Immature natural killer cell (primary cell): ENCODE data around the gene TEN1. TPM values are rescaled to one million over a fixed set of nuclear protein-coding genes. Genes with fewer than 3 reads are reported as not detected.
"Not testable (repeated sequence)": the region's sequence is repeated elsewhere in the genome, so short reads cannot be mapped to it uniquely, and the experiment has no call there.

Source experiments
- DNase-seq, 3 donors: peaks; one replicate each; pipeline ENCODE4 v3.0.0; 2022; ENCODE audit warnings: mixed read lengths in 1 of 3
- H3K27ac Mint-ChIP-seq, 6 donors: one replicate each; pipeline ENCODE4 v1.8.0; 2020; ENCODE audit warnings: mixed read lengths in 6 of 6, mild to moderate bottlenecking in 5 of 6, inconsistent platforms in 4 of 6, moderate library complexity in 3 of 6
- H3K27me3 Mint-ChIP-seq, 3 donors: one replicate each; pipeline ENCODE4 v1.8.0; 2020 to 2021; ENCODE audit warnings: low read depth in 3 of 3, mild to moderate bottlenecking in 3 of 3, mixed read lengths in 3 of 3, moderate library complexity in 3 of 3, inconsistent platforms in 1 of 3
- H3K36me3 Mint-ChIP-seq, 3 donors: one replicate each; pipeline ENCODE4 v1.8.0; 2020; ENCODE audit warnings: mixed read lengths in 3 of 3, inconsistent platforms in 2 of 3, mild to moderate bottlenecking in 2 of 3
- H3K4me1 Mint-ChIP-seq, 2 donors: one replicate each; pipeline ENCODE4 v1.8.0; 2020; ENCODE audit warnings: inconsistent platforms in 2 of 2, mild to moderate bottlenecking in 2 of 2, mixed read lengths in 2 of 2, moderate library complexity in 1 of 2
- H3K4me3 Mint-ChIP-seq, 5 donors: one replicate each; pipeline ENCODE4 v1.8.0; 2020; ENCODE audit warnings: mild to moderate bottlenecking in 5 of 5, mixed read lengths in 5 of 5, inconsistent platforms in 3 of 5, moderate library complexity in 3 of 5
- H3K9me3 Mint-ChIP-seq, 6 donors: one replicate each; pipeline ENCODE4 v1.8.0; 2020; ENCODE audit warnings: mild to moderate bottlenecking in 6 of 6, mixed read lengths in 6 of 6, inconsistent platforms in 4 of 6, moderate library complexity in 3 of 6
- polyA plus RNA-seq, 3 donors: library from polyadenylated mRNA; unstranded; fragments of 300-500 nt; fragmentation: Illumina TruSeq; gene quantifications; one replicate each; pipeline ENCODE4 v1.2.3, GENCODE V29; 2021

TEN1 gene
- polyA plus RNA-seq, 3 donors from 2014 or later: 40.2 to 53.0 (median 43.7) TPM

GRCh38 chr17:75959051-75959838, 19.8 kb upstream of the TEN1 start:
- H3K4me3 Mint-ChIP-seq: no peak overlapping the region
- H3K27me3 Mint-ChIP-seq: no peaks in the 10 kb centered on the region
- peaks cover 4 to 9% of the 10 kb centered on the region in 2 donors for H3K4me1 Mint-ChIP-seq
- no peak for DNase-seq
- no peak overlapping the region for H3K27ac Mint-ChIP-seq
- H3K9me3 Mint-ChIP-seq: no peaks in the 10 kb centered on the region
- H3K36me3 Mint-ChIP-seq: peaks cover 4 to 12% (median 11%) of the 10 kb centered on the region in 3 donors

GRCh38 chr17:75959839-75960511, 19.1 kb upstream of the TEN1 start:
- no peak for DNase-seq
- H3K36me3 Mint-ChIP-seq: peaks cover 4 to 15% (median 12%) of the 10 kb centered on the region in 3 donors
- no peak overlapping the region for H3K27ac Mint-ChIP-seq
- no peak overlapping the region for H3K4me3 Mint-ChIP-seq
- H3K9me3 Mint-ChIP-seq: no peaks in the 10 kb centered on the region
- H3K27me3 Mint-ChIP-seq: no peaks in the 10 kb centered on the region
- peaks cover 4 to 9% of the 10 kb centered on the region in 2 donors for H3K4me1 Mint-ChIP-seq

- Mint-ChIP-seq H3K36me3 (peaks cover 4 to 9% (median 4%) of the 10 kb centered on the region in 3 donors), H3K27me3 (no peaks in the 10 kb centered on the region), H3K9me3 (no peaks in the 10 kb centered on the region), H3K4me3 (no peak overlapping the region), H3K27ac (no peak overlapping the region), H3K4me1 (peaks cover 4 to 15% of the 10 kb centered on the region in 2 donors)
- DNase-seq: no peak
Observed at GRCh38 chr17:75965468-75965867, 13.6 kb upstream of the TEN1 start.

GRCh38 chr17:75969044-75969443, 10.0 kb upstream of the TEN1 start:
- not testable (repeated sequence) for H3K4me3 Mint-ChIP-seq

GRCh38 chr17:75970011-75970523, 9.0 kb upstream of the TEN1 start:
- DNase-seq: no peak
- no peaks in the 10 kb centered on the region for H3K9me3 Mint-ChIP-seq
- peaks cover 4 to 19% (median 9%) of the 10 kb centered on the region in 3 donors for H3K36me3 Mint-ChIP-seq
- no peak overlapping the region for H3K4me3 Mint-ChIP-seq
- no peaks in the 10 kb centered on the region for H3K27me3 Mint-ChIP-seq
- peak overlapping the region in 1 of 6 donors; percentile 20 for H3K27ac Mint-ChIP-seq
- H3K4me1 Mint-ChIP-seq: peaks cover 3 to 17% of the 10 kb centered on the region in 2 donors

More at GRCh38 chr17:75969044-75969443, 10.0 kb upstream of the TEN1 start:
- Mint-ChIP-seq H3K36me3 (peaks cover 4 to 19% (median 9%) of the 10 kb centered on the region in 3 donors), H3K4me1 (peaks cover 3 to 17% of the 10 kb centered on the region in 2 donors)
- DNase-seq, H3K27ac Mint-ChIP-seq, H3K9me3 Mint-ChIP-seq, H3K27me3 Mint-ChIP-seq: not testable (repeated sequence)

- Mint-ChIP-seq H3K4me3 (no peak overlapping the region), H3K9me3 (no peaks in the 10 kb centered on the region), H3K36me3 (peaks cover 4 to 19% (median 9%) of the 10 kb centered on the region in 3 donors), H3K27me3 (no peaks in the 10 kb centered on the region), H3K4me1 (peaks cover 3 to 20% of the 10 kb centered on the region in 2 donors), H3K27ac (no peak overlapping the region)
- no peak for DNase-seq
Observed at GRCh38 chr17:75970626-75971025, 8.4 kb upstream of the TEN1 start.

- Mint-ChIP-seq H3K36me3 (peaks cover 2 to 22% (median 4%) of the 10 kb centered on the region in 3 donors), H3K4me1 (peaks cover 28 to 49% of the 10 kb centered on the region in 2 donors)
- not testable (repeated sequence) for DNase-seq, H3K27ac Mint-ChIP-seq, H3K9me3 Mint-ChIP-seq, H3K4me3 Mint-ChIP-seq, H3K27me3 Mint-ChIP-seq
Observed at GRCh38 chr17:75975187-75975586, 3.9 kb upstream of the TEN1 start.

GRCh38 chr17:75975757-75976174, 3.3 kb upstream of the TEN1 start:
- Mint-ChIP-seq H3K4me1 (peaks cover 31 to 55% of the 10 kb centered on the region in 2 donors), H3K36me3 (peaks cover 2 to 19% (median 4%) of the 10 kb centered on the region in 3 donors), H3K27me3 (peaks cover 0 to 8% (median 3%) of the 10 kb centered on the region in 3 donors), H3K4me3 (peak overlapping the region in 2 of 5 donors; percentile 38 to 46), H3K9me3 (no peaks in the 10 kb centered on the region), H3K27ac (no peak overlapping the region)
- DNase-seq: no peak

GRCh38 chr17:75976175-75976848, 2.7 kb upstream of the TEN1 start:
- Mint-ChIP-seq H3K27ac (peak overlapping the region in 2 of 6 donors; percentile 22 to 65), H3K4me3 (peak overlapping the region in 3 of 5 donors; percentile 13 to 48 (median 47)), H3K4me1 (peaks cover 34 to 58% of the 10 kb centered on the region in 2 donors), H3K36me3 (peaks cover 2 to 16% (median 4%) of the 10 kb centered on the region in 3 donors), H3K9me3 (no peaks in the 10 kb centered on the region), H3K27me3 (peaks cover 0 to 8% (median 3%) of the 10 kb centered on the region in 3 donors)
- DNase-seq: no peak

GRCh38 chr17:75979705-75980187, 706 bp downstream of the TEN1 start:
- Mint-ChIP-seq H3K27me3 (peaks cover 0 to 9% (median 3%) of the 10 kb centered on the region in 3 donors), H3K4me3 (peak overlapping the region; percentile 93 to 100 (median 97)), H3K9me3 (no peaks in the 10 kb centered on the region), H3K36me3 (peaks cover 0 to 7% (median 2%) of the 10 kb centered on the region in 3 donors), H3K4me1 (peaks cover 31 to 47% of the 10 kb centered on the region in 2 donors), H3K27ac (peak overlapping the region; percentile 98 to 100 (median 100))
- no peak for DNase-seq

- H3K4me1 Mint-ChIP-seq: peaks cover 31 to 47% of the 10 kb centered on the region in 2 donors
- peak overlapping the region; percentile 98 to 100 (median 100) for H3K27ac Mint-ChIP-seq
- DNase-seq: no peak
- peaks cover 0 to 7% (median 2%) of the 10 kb centered on the region in 3 donors for H3K36me3 Mint-ChIP-seq
- H3K27me3 Mint-ChIP-seq: peaks cover 0 to 9% (median 3%) of the 10 kb centered on the region in 3 donors
- peak overlapping the region; percentile 93 to 100 (median 97) for H3K4me3 Mint-ChIP-seq
- H3K9me3 Mint-ChIP-seq: no peaks in the 10 kb centered on the region
Observed at GRCh38 chr17:75980188-75981018, 1.4 kb downstream of the TEN1 start.

GRCh38 chr17:75981019-75981615, 2.1 kb downstream of the TEN1 start:
- Mint-ChIP-seq H3K4me3 (peak overlapping the region; percentile 51 to 100 (median 71)), H3K27me3 (peaks cover 0 to 9% (median 3%) of the 10 kb centered on the region in 3 donors), H3K4me1 (peaks cover 30 to 40% of the 10 kb centered on the region in 2 donors), H3K9me3 (no peaks in the 10 kb centered on the region), H3K36me3 (peaks cover 0 to 6% (median 2%) of the 10 kb centered on the region in 3 donors), H3K27ac (peak overlapping the region in 5 of 6 donors; percentile 54 to 100 (median 98))
- no peak for DNase-seq
